Smooth muscle cell (in vitro differentiated cells): ENCODE results near the gene ARHGAP35. TPM values are rescaled to one million over a fixed set of nuclear protein-coding genes. Genes with fewer than 3 reads are reported as not detected.

Source experiments
- DNase-seq: peaks from one replicate; lab custom pipeline; 2025; ENCODE audit not compliant: unreplicated experiment; lab: John Stamatoyannopoulos, UW
- H2AFZ ChIP-seq: fragments of 200-600 bp; sonication (generic); 2 replicates; pipeline ENCODE4 v1.6.0; 2016; ENCODE audit warnings: antibody characterized with exemption, low read depth, mild to moderate bottlenecking
- H3F3A ChIP-seq: fragments of 200-600 bp; sonication (generic); 2 replicates; pipeline ENCODE4 v1.6.0; 2017; ENCODE audit warnings: antibody characterized with exemption, low read depth
- H3K27ac ChIP-seq: fragments of 200-600 bp; sonication (generic); 2 replicates; pipeline ENCODE4 v1.5.1; 2016; ENCODE audit warnings: low read depth, mild to moderate bottlenecking
- H3K27me3 ChIP-seq: fragments of 200-600 bp; sonication (generic); 2 replicates; pipeline ENCODE4 v1.6.1; 2016; ENCODE audit warnings: low read depth, mild to moderate bottlenecking
- H3K36me3 ChIP-seq: fragments of 200-600 bp; sonication (generic); 2 replicates; pipeline ENCODE4 v1.5.1; 2016; ENCODE audit warnings: low read depth
- H3K4me1 ChIP-seq: fragments of 200-600 bp; sonication (generic); 2 replicates; pipeline ENCODE4 v1.5.1; 2016; ENCODE audit warnings: low read depth
- H3K4me2 ChIP-seq: fragments of 200-600 bp; sonication (generic); 2 replicates; pipeline ENCODE4 v1.6.0; 2016; ENCODE audit warnings: mild to moderate bottlenecking
- H3K4me3 ChIP-seq: fragments of 200-600 bp; sonication (generic); 2 replicates; pipeline ENCODE4 v1.5.1; 2016; ENCODE audit warnings: mild to moderate bottlenecking
- H3K79me2 ChIP-seq: fragments of 200-600 bp; sonication (generic); 2 replicates; pipeline ENCODE4 v1.6.0; 2016; ENCODE audit warnings: low read depth, mild to moderate bottlenecking
- H3K9ac ChIP-seq: fragments of 200-600 bp; sonication (generic); 2 replicates; pipeline ENCODE4 v1.6.0; 2016; ENCODE audit warnings: low read depth
- H3K9me3 ChIP-seq: fragments of 200-600 bp; sonication (generic); replicated peaks from 2 replicates; pipeline ENCODE4 v1.5.1; 2016; ENCODE audit warnings: low read depth
- H4K20me1 ChIP-seq: fragments of 200-600 bp; sonication (generic); 2 replicates; pipeline ENCODE4 v1.6.0; 2016; ENCODE audit warnings: low read depth
- WGBS: methylation state at CpG from one replicate; pipeline ENCODE4 v1.1.7; 2016; ENCODE audit warnings: low lambda C conversion rate; 5-methylcytosine and 5-hydroxymethylcytosine counted together
- polyA plus RNA-seq: library from polyadenylated mRNA; unstranded; fragments of >200 nt; fragmentation: Nextera tagmentation; extraction: Ambion mirVana; gene quantifications from 2 replicates; pipeline ENCODE4 v1.2.1, GENCODE V29; 2016
- total RNA-seq: library from RNA; depleted of rRNA; stranded (reverse); fragments of >200 nt; gene quantifications from 2 replicates; pipeline ENCODE4 v1.2.3, GENCODE V29; 2014
- TF ChIP-seq, protein P1 (sequence below): fragments of 200-600 bp; sonication (generic); IDR thresholded peaks from 2 replicates; pipeline ENCODE4 v1.5.1; 2017; ENCODE audit warnings: borderline replicate concordance, mild to moderate bottlenecking, antibody characterized with exemption; ENCODE audit not compliant: insufficient read depth, poor library complexity, severe bottlenecking

ARHGAP35 gene
- total and polyA plus RNA-seq, 2 experiments from 2014 or later: 6.9 to 19.8 TPM

DNA sequence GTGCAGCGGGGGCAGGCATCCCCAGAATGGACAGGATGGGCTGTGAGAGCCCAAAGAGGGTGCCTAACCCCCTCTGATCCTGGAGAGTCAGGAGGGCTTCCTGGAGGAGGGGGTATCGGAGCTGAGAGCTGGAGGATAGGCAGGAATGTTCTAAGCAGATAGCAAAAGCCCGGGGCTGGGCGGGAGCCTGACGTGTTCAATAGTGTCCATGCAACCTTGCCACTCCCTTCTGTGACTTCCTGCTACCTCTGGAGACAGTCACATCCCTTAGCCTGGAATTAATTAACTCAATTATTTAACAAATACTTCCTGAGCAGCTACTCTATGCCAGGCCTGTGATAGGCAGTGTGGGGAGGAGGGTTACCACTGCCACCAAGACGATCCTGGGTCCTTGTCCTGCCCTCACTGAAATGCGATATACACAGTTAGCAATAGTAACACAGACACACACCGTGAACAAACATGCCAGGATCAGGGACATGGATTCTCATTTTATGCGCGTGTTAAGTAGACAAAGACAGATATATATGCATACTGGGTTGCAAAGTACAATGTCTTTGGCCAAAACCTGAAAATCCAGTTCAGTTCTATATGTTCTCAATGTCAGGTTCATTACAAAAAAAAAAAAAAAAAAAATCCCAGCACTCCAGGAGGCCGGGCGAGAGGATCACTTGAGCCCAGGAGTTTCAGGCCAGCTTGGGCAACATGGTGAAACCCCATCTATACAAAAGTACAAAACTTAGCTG lies 20.9 kb upstream of the ARHGAP35 start:
- no peak for DNase-seq
- H3K36me3 ChIP-seq: no peaks in the 10 kb centered on the region
- TF ChIP-seq, protein P1, sequence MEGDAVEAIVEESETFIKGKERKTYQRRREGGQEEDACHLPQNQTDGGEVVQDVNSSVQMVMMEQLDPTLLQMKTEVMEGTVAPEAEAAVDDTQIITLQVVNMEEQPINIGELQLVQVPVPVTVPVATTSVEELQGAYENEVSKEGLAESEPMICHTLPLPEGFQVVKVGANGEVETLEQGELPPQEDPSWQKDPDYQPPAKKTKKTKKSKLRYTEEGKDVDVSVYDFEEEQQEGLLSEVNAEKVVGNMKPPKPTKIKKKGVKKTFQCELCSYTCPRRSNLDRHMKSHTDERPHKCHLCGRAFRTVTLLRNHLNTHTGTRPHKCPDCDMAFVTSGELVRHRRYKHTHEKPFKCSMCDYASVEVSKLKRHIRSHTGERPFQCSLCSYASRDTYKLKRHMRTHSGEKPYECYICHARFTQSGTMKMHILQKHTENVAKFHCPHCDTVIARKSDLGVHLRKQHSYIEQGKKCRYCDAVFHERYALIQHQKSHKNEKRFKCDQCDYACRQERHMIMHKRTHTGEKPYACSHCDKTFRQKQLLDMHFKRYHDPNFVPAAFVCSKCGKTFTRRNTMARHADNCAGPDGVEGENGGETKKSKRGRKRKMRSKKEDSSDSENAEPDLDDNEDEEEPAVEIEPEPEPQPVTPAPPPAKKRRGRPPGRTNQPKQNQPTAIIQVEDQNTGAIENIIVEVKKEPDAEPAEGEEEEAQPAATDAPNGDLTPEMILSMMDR: no peak
- 90% methylated on average over 12 of the region's 12 CpGs for WGBS
- H3K27ac ChIP-seq: peak overlapping the region; percentile 40
- peaks cover 9% of the 10 kb centered on the region for H3F3A ChIP-seq
- H3K4me3 ChIP-seq: no peak overlapping the region
- peaks cover 52% of the 10 kb centered on the region for H4K20me1 ChIP-seq
- peaks cover 11% of the 10 kb centered on the region for H3K79me2 ChIP-seq
- no peak overlapping the region for H3K9ac ChIP-seq
- H2AFZ ChIP-seq: no peak overlapping the region
- H3K27me3 ChIP-seq: no peaks in the 10 kb centered on the region
- H3K4me1 ChIP-seq: no peaks in the 10 kb centered on the region
- H3K9me3 ChIP-seq: no peaks in the 10 kb centered on the region
- no peak overlapping the region for H3K4me2 ChIP-seq

DNA sequence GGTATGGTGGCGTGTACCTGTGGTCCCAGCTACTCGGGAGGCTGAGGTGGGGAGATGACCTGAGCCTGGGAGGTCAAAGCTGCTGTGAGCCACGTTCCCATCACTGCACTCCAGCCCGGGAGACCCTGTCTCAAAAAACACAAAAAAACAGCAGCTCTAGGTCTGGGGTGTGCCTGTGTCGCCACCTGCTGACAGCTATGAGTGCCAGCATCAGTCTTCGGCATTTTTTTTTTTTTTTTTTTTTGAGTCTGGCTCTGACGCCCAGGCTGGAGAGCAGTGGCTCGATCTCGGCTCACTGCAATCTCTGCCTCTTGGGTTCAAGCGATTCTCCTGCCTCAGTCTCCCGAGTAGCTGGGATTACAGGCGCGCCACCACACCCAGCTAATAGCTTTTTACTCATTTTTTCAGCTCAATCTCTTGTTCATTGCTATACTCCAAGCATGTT lies 20.3 kb upstream of the ARHGAP35 start:
- Histone ChIP-seq H3K4me3 (no peak overlapping the region), H3K4me2 (no peak overlapping the region)

DNA sequence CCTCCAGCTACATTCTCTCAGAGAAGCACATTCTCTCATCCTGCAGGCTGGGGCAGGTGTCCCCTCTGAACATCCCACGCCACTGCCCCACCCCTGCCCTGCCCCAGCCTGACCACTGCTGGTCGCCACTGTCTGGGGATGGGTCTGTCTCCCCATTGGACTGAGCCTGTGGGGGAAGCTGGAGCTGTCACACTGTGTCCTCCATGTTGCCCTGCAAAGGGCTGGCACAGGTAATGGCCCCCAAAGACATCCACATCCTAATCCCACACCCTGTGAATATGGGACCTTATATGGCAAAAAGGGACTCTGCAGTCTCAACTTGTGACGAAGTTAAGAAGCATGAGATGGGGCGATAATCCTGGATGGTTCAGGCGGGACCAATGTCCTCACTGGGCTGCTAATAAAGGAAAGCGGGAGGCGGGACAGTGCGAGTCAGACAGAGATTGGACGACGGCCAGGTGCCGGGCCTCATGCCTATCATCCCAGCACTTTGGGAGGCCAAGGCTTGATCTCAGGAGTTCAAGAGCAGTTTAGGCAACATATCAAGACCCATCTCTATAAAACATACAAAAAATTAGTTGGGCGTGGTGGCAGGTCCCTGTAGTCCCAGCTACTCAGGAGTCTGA lies 19.2 kb upstream of the ARHGAP35 start:
- Histone ChIP-seq H3K4me3 (no peak overlapping the region), H3F3A (peaks cover 9% of the 10 kb centered on the region), H2AFZ (no peak overlapping the region), H3K36me3 (no peaks in the 10 kb centered on the region), H3K4me2 (peak overlapping the region; percentile 36), H3K27ac (peak overlapping the region; percentile 20), H3K9me3 (no peaks in the 10 kb centered on the region), H3K9ac (no peak overlapping the region), H3K79me2 (peaks cover 22% of the 10 kb centered on the region), H3K27me3 (no peaks in the 10 kb centered on the region), H4K20me1 (peaks cover 60% of the 10 kb centered on the region), H3K4me1 (no peaks in the 10 kb centered on the region)
- TF ChIP-seq, protein P1: no peak
- no peak for DNase-seq
- WGBS: 41% methylated on average over 12 of the region's 12 CpGs

More for the DNA sequence above, 20.3 kb upstream of the ARHGAP35 start:
- peaks cover 52% of the 10 kb centered on the region for H4K20me1 ChIP-seq
- H3K36me3 ChIP-seq: no peaks in the 10 kb centered on the region
- peak overlapping the region; percentile 40 for H3K27ac ChIP-seq
- no peak overlapping the region for H2AFZ ChIP-seq
- TF ChIP-seq, protein P1: peak; percentile 88
- DNase-seq: no peak
- peaks cover 16% of the 10 kb centered on the region for H3K79me2 ChIP-seq
- H3K9me3 ChIP-seq: no peaks in the 10 kb centered on the region
- H3K9ac ChIP-seq: no peak overlapping the region
- 22% methylated on average over 13 of the region's 13 CpGs for WGBS
- no peaks in the 10 kb centered on the region for H3K27me3 ChIP-seq
- H3K4me1 ChIP-seq: no peaks in the 10 kb centered on the region
- peaks cover 9% of the 10 kb centered on the region for H3F3A ChIP-seq
